Measurements from ENCODE around the gene FRK.

Gene FRK

DNA sequence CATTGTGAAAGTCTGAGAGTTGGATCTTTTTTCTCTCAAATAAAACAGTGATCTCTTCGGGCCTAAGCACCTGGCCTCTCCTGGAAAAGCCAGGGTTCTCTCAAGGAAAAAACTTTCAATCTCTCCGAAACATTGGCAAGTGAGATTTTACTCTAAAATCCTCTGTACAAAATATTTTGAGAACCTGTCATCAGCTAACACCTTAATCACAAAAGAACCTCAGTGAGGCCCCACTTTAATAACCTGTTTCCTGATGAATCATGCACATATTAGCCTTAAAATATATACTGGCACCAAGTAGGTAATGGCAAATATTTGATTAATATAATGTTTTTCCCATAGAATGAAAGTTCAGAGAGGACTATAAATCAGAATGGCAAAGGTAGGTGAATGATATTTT is 177.9 kb downstream of the FRK start:
- WGBS = 93% methylated on average over 2 of the region's 2 CpGs
- Histone ChIP-seq H3K4me1 (ENCODE audit: insufficient read depth, low read length) (no peaks in the 10 kb centered on the region), H3K4me3 (ENCODE audit: low read length) (no peak overlapping the region), H3K27ac (ENCODE audit: low read depth, low read length) (no peak overlapping the region), H3K9ac (ENCODE audit: low read depth, low read length) (no peak overlapping the region), H3K36me3 (ENCODE audit: insufficient read depth, low read length) (no peaks in the 10 kb centered on the region), H3K9me3 (ENCODE audit: insufficient read depth, low read depth, low read length) (no peaks in the 10 kb centered on the region), H3K27me3 (ENCODE audit: insufficient read depth, low read length) (no peaks in the 10 kb centered on the region)

DNA sequence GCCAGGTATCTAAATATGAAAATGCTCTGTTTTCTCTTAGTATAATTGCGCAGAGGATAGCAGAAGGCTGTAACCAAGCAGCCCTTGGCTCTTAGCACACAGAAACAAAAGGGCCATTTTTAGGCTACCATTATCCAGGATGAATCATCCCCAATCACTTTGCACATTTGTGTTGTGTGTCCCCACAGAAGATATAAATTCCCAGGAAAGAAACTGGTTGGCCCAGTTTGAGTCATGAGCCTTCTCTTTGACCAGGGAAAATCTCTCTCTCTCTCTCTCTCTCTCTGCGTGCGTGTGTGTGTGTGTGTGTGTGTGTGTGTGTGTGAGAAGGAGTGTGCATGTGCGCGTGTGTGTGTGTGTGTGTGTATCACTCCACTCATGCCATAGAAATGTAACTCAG is 178.5 kb downstream of the FRK start:
- no peaks in the 10 kb centered on the region for H3K4me1 ChIP-seq (ENCODE audit: insufficient read depth, low read length)
- no peak overlapping the region for H3K4me3 ChIP-seq (ENCODE audit: low read length)
- WGBS = 100% methylated on average over 1 of the region's 5 CpGs
- no peaks in the 10 kb centered on the region for H3K27me3 ChIP-seq (ENCODE audit: insufficient read depth, low read length)
- H3K9ac ChIP-seq (ENCODE audit: low read depth, low read length) = no peak overlapping the region
- H3K9me3 ChIP-seq (ENCODE audit: insufficient read depth, low read depth, low read length) = no peaks in the 10 kb centered on the region
- no peak overlapping the region for H3K27ac ChIP-seq (ENCODE audit: low read depth, low read length)
- H3K36me3 ChIP-seq (ENCODE audit: insufficient read depth, low read length) = no peaks in the 10 kb centered on the region
